Loucy (cell line): Measurements from ENCODE around the gene RTN3.

Experiments used
- H2AFZ ChIP-seq: fragments of 200-600 bp; sonication (generic); 2 replicates; pipeline ENCODE4 v1.6.0; 2016; ENCODE audit warnings: antibody characterized with exemption, mild to moderate bottlenecking, low read length, moderate library complexity
- H3F3A ChIP-seq: fragments of 200-600 bp; 2 replicates; pipeline ENCODE4 v1.6.0; 2016; ENCODE audit warnings: antibody characterized with exemption, low read depth, mild to moderate bottlenecking
- H3K27me3 ChIP-seq: fragments of 200-600 bp; sonication (generic); 2 replicates; pipeline ENCODE4 v1.6.1; 2014; ENCODE audit warnings: low read length, mild to moderate bottlenecking; ENCODE audit not compliant: insufficient read depth, poor library complexity, severe bottlenecking
- H3K36me3 ChIP-seq: fragments of 200-600 bp; sonication (generic); 2 replicates; pipeline ENCODE4 v1.6.1; 2016; ENCODE audit warnings: low read length; ENCODE audit not compliant: insufficient read depth
- H3K4me1 ChIP-seq: fragments of 200-600 bp; sonication (generic); 2 replicates; pipeline ENCODE4 v1.5.1; 2014; ENCODE audit warnings: low read length, mild to moderate bottlenecking; ENCODE audit not compliant: insufficient read depth, poor library complexity, severe bottlenecking
- H3K4me2 ChIP-seq: fragments of 200-600 bp; sonication (generic); 2 replicates; pipeline ENCODE4 v1.6.0; 2014; ENCODE audit warnings: antibody characterized with exemption, low read length, low read depth, mild to moderate bottlenecking; ENCODE audit not compliant: poor library complexity, severe bottlenecking
- H3K4me3 ChIP-seq: fragments of 200-600 bp; sonication (generic); 2 replicates; pipeline ENCODE4 v1.5.1; 2014; ENCODE audit warnings: low read length, mild to moderate bottlenecking, mixed read lengths; ENCODE audit not compliant: poor library complexity, severe bottlenecking
- H3K79me2 ChIP-seq: fragments of 200-600 bp; sonication (generic); 2 replicates; pipeline ENCODE4 v1.6.1; 2014; ENCODE audit warnings: low read length; ENCODE audit not compliant: insufficient read depth
- H3K9ac ChIP-seq: fragments of 200-600 bp; sonication (generic); 2 replicates; pipeline ENCODE4 v1.6.0; 2014; ENCODE audit warnings: mild to moderate bottlenecking, low read depth, low read length, moderate library complexity; ENCODE audit not compliant: poor library complexity, severe bottlenecking
- H3K9me2 ChIP-seq: fragments of 200-600 bp; sonication (generic); replicated peaks from 2 replicates; pipeline ENCODE4 v1.6.1; 2016; ENCODE audit warnings: low read depth, low read length, mixed read lengths
- H3K9me3 ChIP-seq: fragments of 200-600 bp; sonication (generic); 2 replicates; pipeline ENCODE4 v1.6.1; 2014; ENCODE audit warnings: mild to moderate bottlenecking, antibody characterized with exemption, low read length, low read depth; ENCODE audit not compliant: insufficient read depth
- H4K20me1 ChIP-seq: fragments of 200-600 bp; sonication (generic); 2 replicates; pipeline ENCODE4 v1.6.0; 2014; ENCODE audit warnings: antibody characterized with exemption, low read length, mild to moderate bottlenecking; ENCODE audit not compliant: insufficient read depth, poor library complexity, severe bottlenecking
- CTCF ChIP-seq: fragments of 200-600 bp; sonication (generic); conservative IDR thresholded peaks from 2 replicates; pipeline ENCODE4 v1.5.1; 2014; ENCODE audit warnings: mild to moderate bottlenecking, antibody characterized with exemption, low read length
- EZH2phosphoT487 ChIP-seq: fragments of 200-600 bp; IDR thresholded peaks from 2 replicates; pipeline ENCODE4 v1.6.1; 2018; ENCODE audit warnings: antibody characterized with exemption, mild to moderate bottlenecking, moderate library complexity, borderline replicate concordance

Gene RTN3

GRCh38 chr11:63652671-63653070 lies 28.6 kb upstream of the RTN3 start:
- Histone ChIP-seq H4K20me1 (no peaks in the 10 kb centered on the region), H3K27me3 (no peaks in the 10 kb centered on the region), H3K79me2 (peaks cover 18% of the 10 kb centered on the region; the same call in 1 of the 2 replicates), H2AFZ (no peak overlapping the region), H3K4me1 (peaks cover 14% of the 10 kb centered on the region), H3K36me3 (peaks cover 81% of the 10 kb centered on the region), H3K4me2 (peak overlapping the region; percentile 36), H3K9me2 (no peaks in the 10 kb centered on the region), H3K9me3 (no peaks in the 10 kb centered on the region), H3K4me3 (no peak overlapping the region), H3K9ac (no peak overlapping the region), H3F3A (no peaks in the 10 kb centered on the region)
- TF ChIP-seq CTCF (no peak), EZH2phosphoT487 (no peak)

- Histone ChIP-seq H3K36me3 (peaks cover 23% of the 10 kb centered on the region; the same call in 1 of the 2 replicates), H2AFZ (no peak overlapping the region), H3K4me2 (no peak overlapping the region), H3F3A (no peaks in the 10 kb centered on the region), H3K9me2 (no peaks in the 10 kb centered on the region), H3K4me1 (peaks cover 13% of the 10 kb centered on the region), H3K4me3 (no peak overlapping the region), H4K20me1 (peaks cover 62% of the 10 kb centered on the region), H3K9ac (no peak overlapping the region), H3K27me3 (no peaks in the 10 kb centered on the region), H3K9me3 (no peaks in the 10 kb centered on the region), H3K79me2 (peaks cover 83% of the 10 kb centered on the region)
- TF ChIP-seq CTCF: no peak
- TF ChIP-seq EZH2phosphoT487: no peak
These were observed 20.3 kb upstream of the RTN3 start for GRCh38 chr11:63660972-63661371.

- H3K79me2 ChIP-seq: peaks cover 98% of the 10 kb centered on the region
- H3K4me1 ChIP-seq: peaks cover 40% of the 10 kb centered on the region
- TF ChIP-seq EZH2phosphoT487: no peak
- TF ChIP-seq CTCF: no peak
- no peaks in the 10 kb centered on the region for H3F3A ChIP-seq
- H3K36me3 ChIP-seq: no peaks in the 10 kb centered on the region
- H3K27me3 ChIP-seq: no peaks in the 10 kb centered on the region
- no peaks in the 10 kb centered on the region for H3K9me3 ChIP-seq
- H4K20me1 ChIP-seq: peaks cover 90% of the 10 kb centered on the region
- H3K4me3 ChIP-seq: no peak overlapping the region
- no peaks in the 10 kb centered on the region for H3K9me2 ChIP-seq
- H2AFZ ChIP-seq: no peak overlapping the region
- peak overlapping the region; percentile 2 for H3K9ac ChIP-seq
- H3K4me2 ChIP-seq: peak overlapping the region; percentile 6
These were observed 17.5 kb upstream of the RTN3 start for GRCh38 chr11:63663809-63664208.
